Epithelial cell of esophagus (primary cell): ENCODE measurements around the gene NOP16.

Experiments used
- DNase-seq: peaks from one replicate; pipeline ENCODE4 v3.0.0; 2010; ENCODE audit warnings: low read depth
- H3K4me3 ChIP-seq: 2 replicates; pipeline ENCODE4 v1.5.1; 2011; ENCODE audit warnings: mild to moderate bottlenecking, low read length, control low read depth
- TF ChIP-seq, protein P1 (sequence below): IDR thresholded peaks from 2 replicates; pipeline ENCODE4 v1.5.1; 2011; ENCODE audit warnings: low read depth, mild to moderate bottlenecking, low read length, control low read depth, inconsistent platforms; ENCODE audit not compliant: insufficient read depth; ENCODE audit errors: missing control alignments

The NOP16 gene

DNA sequence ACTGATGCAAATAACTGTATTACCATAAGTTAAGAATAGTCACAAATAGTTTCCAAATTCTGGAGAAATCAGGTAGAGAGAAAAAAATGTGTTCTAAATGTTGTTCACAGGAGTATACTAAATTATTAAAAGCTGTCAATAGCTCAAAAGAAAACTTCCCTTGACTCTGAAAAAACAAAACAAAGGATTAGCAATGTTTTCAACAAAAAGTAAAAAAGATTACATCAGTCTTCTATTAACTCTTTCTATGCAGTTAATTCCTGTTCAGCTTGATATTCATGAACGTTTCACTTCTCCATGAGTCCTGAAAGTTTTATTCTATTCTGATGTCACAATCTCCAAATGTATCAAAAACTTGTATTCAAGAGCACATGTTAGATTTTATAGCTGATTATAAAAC, 37.4 kb upstream of the NOP16 start:
- no peak for DNase-seq
- no peak overlapping the region for H3K4me3 ChIP-seq
- TF ChIP-seq, protein P1, sequence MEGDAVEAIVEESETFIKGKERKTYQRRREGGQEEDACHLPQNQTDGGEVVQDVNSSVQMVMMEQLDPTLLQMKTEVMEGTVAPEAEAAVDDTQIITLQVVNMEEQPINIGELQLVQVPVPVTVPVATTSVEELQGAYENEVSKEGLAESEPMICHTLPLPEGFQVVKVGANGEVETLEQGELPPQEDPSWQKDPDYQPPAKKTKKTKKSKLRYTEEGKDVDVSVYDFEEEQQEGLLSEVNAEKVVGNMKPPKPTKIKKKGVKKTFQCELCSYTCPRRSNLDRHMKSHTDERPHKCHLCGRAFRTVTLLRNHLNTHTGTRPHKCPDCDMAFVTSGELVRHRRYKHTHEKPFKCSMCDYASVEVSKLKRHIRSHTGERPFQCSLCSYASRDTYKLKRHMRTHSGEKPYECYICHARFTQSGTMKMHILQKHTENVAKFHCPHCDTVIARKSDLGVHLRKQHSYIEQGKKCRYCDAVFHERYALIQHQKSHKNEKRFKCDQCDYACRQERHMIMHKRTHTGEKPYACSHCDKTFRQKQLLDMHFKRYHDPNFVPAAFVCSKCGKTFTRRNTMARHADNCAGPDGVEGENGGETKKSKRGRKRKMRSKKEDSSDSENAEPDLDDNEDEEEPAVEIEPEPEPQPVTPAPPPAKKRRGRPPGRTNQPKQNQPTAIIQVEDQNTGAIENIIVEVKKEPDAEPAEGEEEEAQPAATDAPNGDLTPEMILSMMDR, result no peak

DNA sequence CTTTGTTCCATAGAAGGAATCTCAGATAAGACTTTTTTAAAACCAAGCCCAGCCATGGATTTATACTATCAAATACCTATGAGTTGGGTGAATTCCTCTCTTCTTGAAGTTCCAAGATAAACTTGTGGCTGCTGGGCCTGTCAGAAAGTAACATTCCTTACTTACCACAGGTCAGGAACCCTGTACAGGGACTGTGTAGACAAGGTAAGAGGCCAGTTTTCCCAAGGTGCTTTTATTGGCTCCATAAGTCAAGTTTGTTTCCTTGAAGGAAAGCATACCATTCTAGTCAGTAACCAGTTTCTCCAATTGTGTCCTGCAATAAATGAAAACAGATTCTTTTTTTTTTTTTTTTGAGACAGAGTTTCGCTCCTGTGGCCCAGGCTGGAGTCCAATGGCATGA, 36.7 kb upstream of the NOP16 start:
- DNase-seq, result no peak
- no peak overlapping the region for H3K4me3 ChIP-seq
- TF ChIP-seq, protein P1, result no peak

DNA sequence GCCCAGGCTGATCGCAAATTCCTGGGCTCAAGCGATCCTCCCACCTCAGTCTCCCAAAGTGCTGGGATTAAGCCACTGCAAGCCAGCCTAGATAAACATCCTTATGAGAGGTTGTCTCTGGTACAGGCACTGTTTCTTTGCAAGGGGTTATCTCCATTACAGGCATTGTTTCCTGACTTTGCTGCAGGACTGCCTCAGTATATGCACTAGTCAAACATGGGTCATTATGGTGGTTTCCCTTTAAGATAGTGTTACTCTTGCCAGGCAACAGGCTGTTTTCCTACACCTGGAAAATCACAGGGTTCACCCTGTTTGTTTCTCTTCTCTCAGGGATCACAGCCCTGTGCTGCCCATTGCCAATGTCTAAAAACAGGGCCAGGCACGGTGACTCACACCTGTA, 35.8 kb upstream of the NOP16 start:
- TF ChIP-seq, protein P1, result no peak
- no peak overlapping the region for H3K4me3 ChIP-seq
- no peak for DNase-seq

DNA sequence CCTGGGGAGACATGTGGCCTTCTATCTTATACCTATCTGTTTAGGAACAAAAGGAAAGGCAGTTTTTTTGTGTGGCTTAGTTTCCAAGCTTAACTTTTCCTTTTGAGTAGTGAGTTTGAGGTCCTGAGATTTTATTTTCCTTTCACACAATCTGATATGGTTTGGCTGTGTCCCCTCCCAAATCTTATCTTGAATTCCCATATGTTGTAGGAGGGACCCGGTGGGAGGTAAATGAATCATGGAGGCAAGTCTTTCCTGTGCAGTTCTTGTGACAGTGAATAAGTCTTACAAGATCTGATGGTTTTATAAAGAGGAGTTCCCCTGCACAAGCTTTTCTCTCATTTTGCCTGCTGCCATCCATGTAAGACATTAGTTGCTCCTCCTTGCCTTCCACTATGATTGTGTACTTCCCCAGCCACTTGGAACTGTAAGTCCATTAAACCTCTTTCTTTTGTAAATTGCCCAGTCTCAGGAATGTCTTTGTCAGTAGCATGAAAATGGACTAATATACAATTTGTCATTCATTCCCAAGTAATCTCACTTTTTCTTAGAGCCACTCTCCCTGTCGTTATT, 32.7 kb upstream of the NOP16 start:
- no peak for DNase-seq
- H3K4me3 ChIP-seq, result no peak overlapping the region
- TF ChIP-seq, protein P1, result no peak

DNA sequence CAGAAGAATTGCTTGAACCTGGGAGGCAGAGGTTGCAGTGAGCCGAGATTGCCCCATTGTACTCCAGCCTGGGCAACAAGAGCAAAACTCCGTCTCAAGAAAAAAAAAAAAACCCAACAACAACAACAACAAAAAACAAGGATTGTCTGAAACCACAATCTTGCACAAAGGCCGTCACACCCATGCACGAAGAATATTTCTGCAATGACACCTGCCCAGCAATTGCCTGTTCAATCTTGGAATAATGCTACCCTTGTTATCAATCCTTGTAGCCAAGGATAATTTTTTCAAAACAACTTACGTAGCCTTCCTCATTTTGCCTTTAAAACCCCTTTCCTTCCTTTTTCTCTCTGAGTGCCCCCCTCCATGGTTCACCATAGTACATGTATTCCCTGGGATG, 31.7 kb upstream of the NOP16 start:
- TF ChIP-seq, protein P1, result no peak
- DNase-seq, result no peak
- no peak overlapping the region for H3K4me3 ChIP-seq

DNA sequence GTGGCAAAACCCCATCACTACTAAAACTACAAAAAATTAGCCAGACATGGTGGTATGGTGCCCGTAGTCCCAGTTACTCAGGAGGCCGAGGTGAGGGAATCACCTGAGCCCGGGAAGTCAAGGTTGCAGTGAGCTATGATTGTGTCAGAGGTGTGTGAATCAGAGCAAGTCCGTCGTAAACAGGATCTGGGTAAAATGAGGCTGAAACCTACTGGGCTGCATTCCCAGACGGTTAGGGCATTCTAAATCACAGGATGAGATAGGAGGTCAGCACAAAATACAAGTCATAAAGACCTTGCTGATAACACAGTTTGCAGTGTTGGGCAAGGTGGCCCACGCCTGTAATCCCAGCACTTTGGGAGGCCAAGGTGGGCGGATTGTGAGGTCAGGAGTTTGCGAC, 29.9 kb upstream of the NOP16 start:
- peak; percentile 98 for DNase-seq
- TF ChIP-seq, protein P1, result no peak
- H3K4me3 ChIP-seq, result no peak overlapping the region

DNA sequence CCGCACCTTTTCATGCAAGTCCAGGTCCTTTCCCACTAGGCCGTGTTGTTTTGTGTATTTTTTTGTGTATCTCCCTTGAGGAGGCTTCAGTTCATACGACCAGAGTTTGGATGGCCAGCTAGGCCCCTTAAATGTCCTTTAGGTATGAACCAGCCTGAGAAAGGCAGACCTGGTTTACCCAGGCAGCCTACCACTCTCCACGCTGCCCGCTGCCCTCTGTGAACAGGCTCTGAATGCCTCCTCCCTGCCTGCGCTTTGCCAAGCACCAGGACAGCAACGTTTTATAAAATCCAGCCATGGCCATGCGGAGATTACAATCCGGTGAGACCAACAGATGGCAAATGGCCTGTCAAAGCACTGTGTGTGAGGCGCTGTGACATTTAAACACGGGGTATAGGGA, 28.6 kb upstream of the NOP16 start:
- TF ChIP-seq, protein P1, result no peak
- DNase-seq, result no peak
- H3K4me3 ChIP-seq, result no peak overlapping the region
